Activated CD4-positive, CD25-positive, alpha-beta regulatory T cell treated with anti-CD3 and anti-CD28 coated beads, Interleukin-2, amount 50 U/mL, for 72 hours (primary cell): ENCODE measurements around the gene EBPL.
"Not testable (repeated sequence)": the region's sequence is repeated elsewhere in the genome, so short reads cannot be mapped to it uniquely, and the experiment has no call there.

Experiments used
- DNase-seq: peaks from one replicate; pipeline ENCODE4 v3.0.0; 2021

Gene EBPL

GRCh38 chr13:49690995-49691784 is at the start of gene EBPL:
TSS of gene EBPL (minus strand) at chr13:49691486. CDS start at chr13:49691424, 62 bp downstream.
- DNase-seq, result peak; percentile 92

- no peak for DNase-seq
Observed at GRCh38 chr13:49740870-49741269, 49.6 kb upstream of the EBPL start.

- DNase-seq, result no peak
Observed at GRCh38 chr13:49739498-49740187, 48.4 kb upstream of the EBPL start.

- no peak for DNase-seq
Observed at GRCh38 chr13:49733181-49733951, 42.1 kb upstream of the EBPL start.

- DNase-seq, result no peak
Observed at GRCh38 chr13:49731766-49732165, 40.5 kb upstream of the EBPL start.

- no peak for DNase-seq
Observed at GRCh38 chr13:49716615-49717014, 25.3 kb upstream of the EBPL start.

GRCh38 chr13:49714757-49715156 is 23.5 kb upstream of the EBPL start:
- DNase-seq, result no peak

- no peak for DNase-seq
Observed at GRCh38 chr13:49711218-49711863, 20.1 kb upstream of the EBPL start.

GRCh38 chr13:49704264-49704663 is 13.0 kb upstream of the EBPL start:
- not testable (repeated sequence) for DNase-seq

GRCh38 chr13:49701491-49701890 is 10.2 kb upstream of the EBPL start:
- no peak for DNase-seq

- no peak for DNase-seq
Observed at GRCh38 chr13:49697468-49697867, 6.2 kb upstream of the EBPL start.

GRCh38 chr13:49694446-49694845 is 3.2 kb upstream of the EBPL start:
- DNase-seq, result no peak

GRCh38 chr13:49693877-49694276 is 2.6 kb upstream of the EBPL start:
- no peak for DNase-seq

GRCh38 chr13:49693191-49693733 is 2.0 kb upstream of the EBPL start:
- no peak for DNase-seq

GRCh38 chr13:49690133-49690994 is 922 bp downstream of the EBPL start:
- no peak for DNase-seq

GRCh38 chr13:49683489-49683888 is 7.8 kb downstream of the EBPL start:
- DNase-seq, result no peak

- DNase-seq, result no peak
Observed at GRCh38 chr13:49681842-49682435, 9.3 kb downstream of the EBPL start.

- no peak for DNase-seq
Observed at GRCh38 chr13:49679246-49679645, 12.0 kb downstream of the EBPL start.

GRCh38 chr13:49678191-49678914 is 12.9 kb downstream of the EBPL start:
- no peak for DNase-seq

GRCh38 chr13:49676581-49677298 is 14.5 kb downstream of the EBPL start:
- DNase-seq, result no peak
